Left lobe of liver (tissue), 1 donor: ENCODE results near the gene FMO1. TPM values are rescaled to one million over a fixed set of nuclear protein-coding genes. Genes with fewer than 3 reads are reported as not detected.

Source experiments
- total RNA-seq: library from RNA; stranded (reverse); gene quantifications from one replicate; pipeline ENCODE4 v1.2.1, GENCODE V29; 2021
- donor health status: DM: no; HTN: yes; CAD: no.

The FMO1 gene
- total RNA-seq, 1 donor from 2014 or later, result not detected

Other genes with a start within 250 kb of the FMO1 start
- gene FMO3, start 157.6 kb upstream of the FMO1 start, total RNA-seq, result 360 TPM
- 8.1 TPM for gene FMO2, start 63.2 kb upstream of the FMO1 start, total RNA-seq
- 12.7 TPM for gene FMO4, start 65.7 kb downstream of the FMO1 start, total RNA-seq
- gene PRRC2C, start 237.0 kb downstream of the FMO1 start, total RNA-seq, result 42.6 TPM